HT1080 (cell line): Measurements from ENCODE around the gene TRPM8. TPM values are rescaled to one million over a fixed set of nuclear protein-coding genes. Genes with fewer than 3 reads are reported as not detected.
"Not testable (repeated sequence)": the region's sequence is repeated elsewhere in the genome, so short reads cannot be mapped to it uniquely, and the experiment has no call there.

Experiments
- DNase-seq: peaks from one replicate; pipeline ENCODE4 v3.0.0-alpha.2; 2015; ENCODE audit warnings: low read depth
- total RNA-seq: library from RNA; depleted of rRNA; stranded (reverse); fragments of >200 nt; shearing (Covaris generic); gene quantifications from 2 replicates; pipeline ENCODE4 v1.2.3, GENCODE V29; 2014

TRPM8 gene
- total RNA-seq, 1 experiment from 2014 or later: 1.3 TPM

DNA sequence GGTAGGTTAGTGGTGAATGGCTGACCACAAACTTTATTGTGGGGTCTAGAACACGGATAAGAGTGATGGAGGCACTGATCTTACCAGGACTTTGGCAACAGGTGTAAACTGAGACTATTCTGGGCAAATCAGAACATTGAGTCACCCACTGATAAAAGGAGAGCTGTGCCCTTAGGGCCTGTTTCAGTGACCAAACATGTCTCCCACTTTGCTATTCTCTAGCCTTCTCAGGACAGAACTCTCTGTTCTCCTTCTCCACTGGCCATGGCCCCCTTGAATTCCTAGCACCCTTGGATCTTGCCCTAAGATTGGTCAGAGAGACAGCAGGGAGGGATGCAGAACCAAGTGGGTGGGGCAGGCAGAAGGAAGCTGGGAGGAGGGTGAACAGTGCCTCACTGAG lies 18.3 kb downstream of the TRPM8 start:
- no peak for DNase-seq

DNA sequence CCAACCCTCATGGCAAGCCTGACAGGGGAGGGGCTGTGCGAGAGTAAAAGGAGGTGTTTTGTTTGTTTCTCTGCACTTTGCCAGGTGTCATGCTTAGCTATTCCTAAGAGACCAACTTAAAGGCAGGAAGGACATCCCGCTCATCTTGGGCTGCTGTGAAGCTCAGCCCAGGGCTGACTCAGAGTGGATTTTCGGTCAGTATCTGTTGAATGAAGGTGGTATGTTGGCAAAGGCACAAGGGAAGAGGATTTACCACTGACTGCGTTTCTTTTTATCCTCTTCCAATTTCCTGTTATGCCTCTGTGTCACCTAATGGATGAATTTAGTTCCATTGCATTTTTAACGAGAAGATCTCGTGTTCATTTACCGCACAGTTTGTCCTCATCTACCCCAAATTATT lies 18.9 kb downstream of the TRPM8 start:
- peak; percentile 63 for DNase-seq

DNA sequence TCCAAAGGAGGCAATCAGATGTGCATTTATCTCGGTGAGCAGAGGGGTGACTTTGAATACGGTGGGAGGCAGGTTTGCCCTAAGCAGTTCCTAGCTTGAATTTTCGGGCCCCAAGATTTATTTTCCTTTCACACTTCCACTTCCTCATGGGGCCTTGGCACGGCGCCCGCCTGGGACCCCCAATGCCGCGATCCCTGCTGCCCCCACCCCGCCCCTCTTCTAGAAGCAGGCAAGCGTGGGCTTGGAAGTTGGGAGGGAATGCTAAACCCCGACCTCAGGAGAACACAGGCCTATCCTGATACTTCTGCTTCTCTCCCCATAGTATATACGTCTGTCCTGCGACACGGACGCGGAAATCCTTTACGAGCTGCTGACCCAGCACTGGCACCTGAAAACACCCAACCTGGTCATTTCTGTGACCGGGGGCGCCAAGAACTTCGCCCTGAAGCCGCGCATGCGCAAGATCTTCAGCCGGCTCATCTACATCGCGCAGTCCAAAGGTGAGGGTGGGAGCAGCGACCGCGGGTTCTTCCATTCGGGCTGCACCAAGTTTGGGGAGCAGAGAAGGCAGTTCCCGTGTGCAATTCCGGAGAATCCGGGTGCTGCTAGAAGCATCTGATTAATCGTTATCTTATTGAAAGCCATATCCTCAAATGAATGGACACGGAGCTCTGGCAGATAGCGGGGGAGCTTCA lies 21.6 kb downstream of the TRPM8 start:
- no peak for DNase-seq

DNA sequence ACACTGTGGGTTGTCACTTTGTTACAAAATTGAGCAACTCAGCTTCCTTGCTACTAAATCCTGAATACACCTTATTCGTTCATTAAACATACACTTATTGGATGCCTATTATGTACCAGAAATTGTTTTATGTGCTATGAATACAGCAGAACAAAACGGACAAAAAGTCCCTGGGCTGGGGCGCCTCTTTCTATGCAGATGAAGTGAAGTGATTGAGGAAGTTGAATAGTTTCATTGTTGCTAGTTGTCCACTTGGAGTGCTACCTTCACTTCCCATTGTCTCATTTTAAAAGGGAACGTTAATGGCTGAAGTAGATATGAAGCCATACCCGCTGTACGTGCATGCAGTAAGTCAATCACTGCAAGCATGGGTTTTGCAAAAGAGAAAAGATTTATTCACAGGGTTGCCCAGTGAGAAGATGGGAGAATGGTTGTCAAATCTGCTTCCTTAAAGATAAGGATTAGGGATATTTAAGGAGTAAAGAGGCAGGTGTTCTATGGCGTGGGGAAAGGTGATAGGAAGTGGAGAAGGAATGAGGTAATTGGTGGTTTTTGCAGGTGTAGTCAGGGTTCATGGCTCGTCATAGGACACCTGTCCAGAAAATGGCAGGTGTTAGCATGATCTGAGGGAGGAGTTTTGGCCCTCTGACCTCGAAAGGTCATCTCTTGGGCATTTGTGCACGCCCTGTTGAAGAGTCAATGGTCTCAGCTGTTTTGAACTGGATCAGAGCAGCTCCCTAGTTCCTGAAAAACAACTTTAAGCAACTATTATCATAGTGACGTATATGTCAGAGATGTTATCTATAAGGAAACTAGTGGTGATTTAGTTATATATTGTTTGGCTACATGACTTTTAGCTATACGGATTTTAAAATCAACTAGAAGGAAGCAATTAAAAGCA lies 23.5 kb downstream of the TRPM8 start:
- DNase-seq: no peak

DNA sequence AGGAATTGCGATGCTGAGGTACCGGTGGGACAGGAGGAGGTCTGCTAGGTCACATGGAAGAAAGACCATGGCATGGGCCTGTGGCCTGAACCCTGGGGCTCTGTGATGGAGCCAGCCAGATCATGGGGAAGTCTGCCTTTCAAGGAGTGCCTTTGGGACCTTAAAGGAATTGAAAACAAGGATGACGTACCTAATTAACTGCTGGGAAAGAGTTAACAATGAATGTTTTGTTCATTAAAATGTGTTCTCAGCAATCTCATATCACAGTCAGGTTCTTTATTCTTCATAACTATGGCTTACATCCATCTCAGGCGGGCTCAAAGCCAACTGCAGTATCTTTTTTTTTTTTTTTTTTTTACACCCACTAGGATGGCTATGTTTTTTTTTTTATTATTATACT lies 25.6 kb downstream of the TRPM8 start:
- no peak for DNase-seq

DNA sequence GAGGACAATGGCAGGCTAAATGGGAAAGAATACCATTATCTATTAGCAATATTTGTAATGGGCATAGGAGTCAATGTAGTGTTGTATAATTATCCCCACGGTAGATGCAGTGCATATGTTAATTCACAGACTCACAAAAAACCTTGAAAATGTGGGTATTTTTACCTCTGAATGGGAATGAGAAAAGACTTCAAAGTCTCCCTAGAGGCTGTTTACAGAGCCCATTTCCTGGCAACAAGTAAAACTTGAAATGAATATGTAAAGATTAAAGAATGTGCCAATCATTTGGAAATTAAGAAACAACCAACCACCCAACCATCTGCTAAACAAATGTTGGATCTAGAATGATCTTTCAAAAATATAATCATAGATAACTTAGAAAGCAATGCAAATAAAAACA lies 27.1 kb downstream of the TRPM8 start:
- no peak for DNase-seq

DNA sequence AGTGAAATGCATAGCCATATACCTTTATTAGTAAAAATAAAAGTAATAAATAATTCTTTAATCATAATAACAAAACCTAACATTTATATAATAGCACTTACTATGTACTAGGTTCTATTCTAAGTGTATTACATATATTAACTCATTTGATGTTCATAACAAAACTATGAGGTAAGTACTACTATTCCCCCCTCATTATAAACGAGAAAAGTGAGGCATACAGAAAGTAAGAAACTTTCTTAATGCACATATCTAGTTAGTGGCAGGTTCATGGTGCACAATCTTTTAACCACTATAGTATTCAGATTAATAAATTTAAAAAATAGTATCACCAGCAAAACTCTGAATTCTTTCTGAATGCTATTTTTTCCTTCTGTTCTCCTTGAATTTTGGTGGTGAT lies 27.5 kb downstream of the TRPM8 start:
- DNase-seq: no peak

DNA sequence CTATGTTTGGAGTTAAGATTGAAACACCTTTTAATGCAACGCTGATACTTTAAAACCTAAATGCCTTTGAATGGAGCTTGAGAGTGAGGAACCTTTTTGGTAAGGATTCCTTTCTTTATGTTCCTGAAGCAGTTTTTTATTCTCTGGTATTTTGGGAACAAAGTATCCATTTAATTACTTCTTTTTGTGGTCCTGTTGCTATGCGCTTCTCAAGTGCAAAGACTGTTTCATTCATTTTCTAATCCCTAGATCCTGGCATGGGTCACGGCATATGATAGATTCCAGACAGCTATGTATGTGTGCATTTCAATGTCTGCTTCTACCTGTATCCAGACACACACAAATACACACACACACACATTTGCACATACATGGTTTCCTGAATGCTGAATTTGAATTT lies 28.0 kb downstream of the TRPM8 start:
- no peak for DNase-seq

DNA sequence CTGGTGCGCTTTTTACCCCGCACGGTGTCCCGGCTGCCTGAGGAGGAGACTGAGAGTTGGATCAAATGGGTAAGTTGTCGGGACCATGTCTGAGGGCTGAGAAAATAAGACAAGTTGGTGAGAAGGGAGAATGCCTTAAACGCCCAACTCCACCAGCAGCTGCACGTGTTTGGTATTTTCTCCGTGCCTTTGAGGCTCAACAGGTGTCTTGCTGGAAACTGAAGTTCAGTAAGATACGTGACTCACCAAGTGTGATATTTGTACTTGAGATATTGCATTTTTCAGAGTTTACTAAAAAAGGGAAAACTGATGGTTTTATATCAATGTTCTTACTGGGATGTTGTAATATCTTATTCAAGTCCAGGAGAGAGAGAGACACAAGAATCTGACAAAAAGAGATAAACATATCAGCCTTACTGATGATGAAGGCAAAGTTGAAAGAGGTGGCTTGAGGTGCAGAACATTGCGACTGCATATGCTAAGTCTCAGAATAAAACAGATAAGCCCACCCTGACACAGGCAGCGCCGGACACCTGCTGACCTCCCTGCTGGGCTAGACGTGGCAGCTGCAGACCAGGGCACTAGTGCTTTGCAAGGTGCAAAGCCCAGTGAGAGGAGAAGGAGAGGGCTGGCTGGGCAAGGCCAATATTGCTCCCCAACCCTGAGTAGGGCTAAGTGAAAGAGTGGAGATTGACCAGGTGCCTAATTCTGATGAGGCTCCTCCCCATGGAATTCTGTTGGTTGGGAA lies 33.1 kb downstream of the TRPM8 start:
- no peak for DNase-seq

DNA sequence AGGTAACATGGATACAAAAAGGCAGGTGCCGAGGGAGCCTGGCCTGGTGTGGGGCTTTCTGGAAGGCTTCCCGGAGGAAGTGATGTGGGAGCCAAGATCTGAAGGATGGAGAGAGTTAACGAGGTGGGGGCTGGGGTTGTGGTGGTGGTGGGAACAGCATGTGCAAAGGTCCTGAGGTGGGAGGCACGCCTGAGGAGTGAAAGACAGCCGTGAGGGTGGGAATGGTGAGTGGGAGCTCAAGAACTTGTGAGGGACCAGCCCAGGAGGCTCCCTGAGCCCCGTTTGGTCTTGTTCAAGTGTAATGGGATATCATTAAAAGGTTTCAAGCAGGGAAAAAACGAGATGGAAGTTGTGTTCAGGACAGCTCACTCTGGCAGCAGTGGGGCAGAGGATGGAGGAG lies 35.2 kb downstream of the TRPM8 start:
- no peak for DNase-seq

DNA sequence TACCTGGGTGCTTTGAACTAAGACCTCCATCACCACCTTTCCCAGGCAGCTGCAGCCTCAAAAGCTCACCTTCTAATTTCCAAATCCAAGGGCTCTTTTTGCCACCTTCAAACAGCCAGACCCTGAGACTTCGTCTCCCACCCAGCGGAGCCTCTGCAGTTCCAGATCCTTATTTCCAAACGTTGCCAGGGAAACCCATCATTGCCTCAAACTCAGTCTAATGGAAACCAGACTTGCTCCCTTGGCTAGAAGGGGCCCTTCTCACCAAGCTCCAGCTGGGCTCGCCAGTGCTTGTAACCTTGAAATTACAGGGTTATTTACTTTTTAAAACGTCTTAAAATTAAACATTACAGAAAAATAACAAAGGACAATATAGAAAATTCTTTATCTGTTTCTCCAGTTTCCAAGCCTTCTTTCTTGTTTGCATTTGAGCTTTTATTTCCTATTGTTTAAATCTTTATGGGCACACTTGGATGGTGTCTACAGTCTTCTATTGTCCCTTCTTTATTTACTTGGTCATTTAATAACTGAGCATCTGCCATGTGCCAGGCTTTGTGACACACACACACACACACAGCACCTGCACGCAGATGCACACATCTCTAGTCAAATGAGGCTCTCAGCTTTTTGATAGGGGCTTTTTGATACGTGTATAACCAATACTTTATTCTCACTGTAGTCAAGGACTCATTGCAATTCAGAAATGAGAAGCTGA lies 36.1 kb downstream of the TRPM8 start:
- DNase-seq: no peak

DNA sequence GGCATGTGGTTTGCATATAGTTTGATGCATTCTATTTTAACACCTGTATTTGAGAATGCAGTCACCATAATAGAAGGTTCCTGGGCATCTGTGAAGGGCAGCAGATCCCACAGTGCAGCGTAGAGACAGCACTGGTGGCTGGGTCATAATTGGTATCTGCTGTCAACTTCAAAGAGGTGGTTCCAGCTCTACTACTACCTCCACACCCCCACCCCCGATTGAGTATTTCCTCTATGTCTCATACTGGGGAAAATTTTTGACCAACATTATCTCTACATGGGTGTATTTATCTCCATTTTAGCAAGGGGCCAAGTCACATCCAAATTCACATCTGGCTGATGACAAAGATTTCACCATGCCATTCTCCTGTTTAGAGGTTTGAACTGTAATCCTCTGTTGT lies 43.0 kb downstream of the TRPM8 start:
- no peak for DNase-seq

DNA sequence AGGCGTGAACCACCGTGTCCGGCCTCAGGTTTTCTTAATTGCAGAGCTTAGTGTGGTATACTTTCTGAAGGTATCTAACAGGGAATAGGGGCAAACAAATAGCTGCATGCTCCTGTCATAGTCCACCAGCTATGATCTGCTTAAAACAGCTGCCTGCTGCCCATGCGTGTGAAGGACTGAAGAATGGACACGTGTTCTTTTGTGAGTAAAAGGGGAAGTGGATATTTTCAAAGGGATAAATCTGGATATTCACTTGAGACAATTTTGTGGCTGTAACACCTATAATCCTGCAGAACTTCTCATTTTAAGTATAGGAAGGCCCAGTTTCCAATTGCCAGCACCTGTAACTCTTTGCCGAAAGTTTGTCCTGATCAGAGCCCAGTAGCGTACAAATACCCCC lies 44.7 kb downstream of the TRPM8 start:
- no peak for DNase-seq

DNA sequence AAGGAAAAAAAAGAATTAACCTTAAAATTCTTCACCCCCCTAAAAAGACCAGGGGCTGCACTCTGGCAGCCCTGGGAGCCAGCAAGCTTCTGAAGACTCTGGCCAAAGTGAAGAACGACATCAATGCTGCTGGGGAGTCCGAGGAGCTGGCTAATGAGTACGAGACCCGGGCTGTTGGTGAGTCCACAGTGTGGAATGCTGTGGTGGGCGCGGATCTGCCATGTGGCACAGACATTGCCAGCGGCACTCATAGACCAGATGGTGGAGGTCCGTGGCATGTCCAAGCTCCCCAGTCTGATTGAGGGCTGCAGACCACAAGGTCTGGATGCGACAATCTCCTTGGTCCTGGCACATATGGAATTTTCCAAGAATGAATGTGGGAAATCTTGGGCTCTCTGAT lies 47.4 kb downstream of the TRPM8 start:
- DNase-seq: peak; percentile 57

DNA sequence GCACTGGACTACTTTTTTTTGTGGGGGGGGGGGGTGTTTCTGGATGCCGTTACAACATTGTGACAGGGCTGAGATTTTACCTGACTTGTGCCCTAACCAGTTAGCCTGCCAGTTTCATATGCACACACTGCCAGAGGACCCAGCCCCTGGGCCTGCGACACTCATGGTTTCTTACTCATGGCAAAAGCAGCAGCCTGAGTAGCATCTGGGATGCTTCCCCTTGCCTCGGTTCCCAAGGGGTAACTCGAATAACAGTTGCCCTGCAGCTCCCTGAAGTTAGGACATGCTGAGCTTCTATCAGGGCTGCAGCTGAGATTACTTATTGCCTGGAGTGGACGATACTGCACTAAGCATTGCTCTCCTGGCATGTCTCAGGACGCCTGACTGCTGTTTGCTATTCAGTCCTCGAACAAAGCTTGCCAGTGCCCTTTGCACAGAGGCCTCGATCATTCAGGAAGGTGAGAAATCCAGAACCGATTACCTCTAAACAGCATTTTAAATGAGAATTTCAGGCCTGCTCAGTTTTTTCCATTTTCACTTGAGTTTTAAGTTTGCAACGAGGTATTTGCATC lies 47.9 kb downstream of the TRPM8 start:
- no peak for DNase-seq

DNA sequence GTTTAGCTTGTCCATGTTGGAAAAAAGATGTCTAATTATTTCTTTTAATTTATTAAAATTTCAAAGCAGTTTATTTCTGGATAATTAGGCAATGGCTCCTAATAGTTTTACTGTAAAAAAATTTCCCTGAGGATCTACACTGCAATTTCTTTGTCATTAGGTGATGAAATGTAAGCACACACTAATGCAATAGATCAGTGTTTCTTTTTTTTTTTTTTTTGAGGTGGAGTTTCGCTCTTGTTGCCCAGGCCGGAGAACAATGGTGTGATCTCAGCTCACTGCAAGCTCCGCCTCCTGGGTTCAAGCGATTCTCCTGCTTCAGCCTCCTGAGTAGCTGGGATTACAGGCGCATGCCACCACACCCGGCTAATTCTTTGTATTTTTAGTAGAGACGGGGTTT lies 48.5 kb downstream of the TRPM8 start:
- not testable (repeated sequence) for DNase-seq

DNA sequence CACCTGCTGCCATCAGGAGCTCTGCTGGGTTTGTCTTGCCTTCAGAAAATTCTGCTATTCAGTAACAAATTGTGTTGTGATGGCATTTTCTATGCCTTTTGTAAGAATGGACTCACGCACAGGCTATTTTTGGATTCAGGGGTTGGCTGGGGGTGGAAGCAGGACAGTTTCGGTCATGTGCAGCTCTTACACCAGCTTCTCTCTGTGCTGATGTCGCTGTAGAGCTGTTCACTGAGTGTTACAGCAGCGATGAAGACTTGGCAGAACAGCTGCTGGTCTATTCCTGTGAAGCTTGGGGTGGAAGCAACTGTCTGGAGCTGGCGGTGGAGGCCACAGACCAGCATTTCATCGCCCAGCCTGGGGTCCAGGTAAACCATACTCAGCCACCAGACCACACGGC lies 49.2 kb downstream of the TRPM8 start:
- DNase-seq: no peak

DNA sequence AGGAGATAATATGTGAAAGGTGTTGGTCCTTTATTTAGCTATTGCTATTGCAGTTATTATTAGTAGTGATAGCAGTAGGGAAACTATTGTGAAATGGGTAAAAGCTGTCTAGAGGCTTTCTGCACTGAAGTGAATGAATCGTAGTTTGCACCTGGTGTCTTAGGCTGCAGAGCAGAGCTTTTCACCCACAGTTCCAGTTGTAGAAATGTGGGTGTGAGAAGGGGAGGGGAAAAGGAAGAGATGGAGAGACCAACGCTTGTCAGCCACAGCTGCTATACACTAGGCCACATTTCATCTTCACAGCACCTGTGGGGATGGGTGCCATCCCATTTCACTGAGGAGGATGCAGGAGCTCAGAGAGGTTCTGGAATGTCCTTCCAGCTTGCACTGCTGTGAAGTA lies 50.0 kb downstream of the TRPM8 start:
- DNase-seq: no peak

DNA sequence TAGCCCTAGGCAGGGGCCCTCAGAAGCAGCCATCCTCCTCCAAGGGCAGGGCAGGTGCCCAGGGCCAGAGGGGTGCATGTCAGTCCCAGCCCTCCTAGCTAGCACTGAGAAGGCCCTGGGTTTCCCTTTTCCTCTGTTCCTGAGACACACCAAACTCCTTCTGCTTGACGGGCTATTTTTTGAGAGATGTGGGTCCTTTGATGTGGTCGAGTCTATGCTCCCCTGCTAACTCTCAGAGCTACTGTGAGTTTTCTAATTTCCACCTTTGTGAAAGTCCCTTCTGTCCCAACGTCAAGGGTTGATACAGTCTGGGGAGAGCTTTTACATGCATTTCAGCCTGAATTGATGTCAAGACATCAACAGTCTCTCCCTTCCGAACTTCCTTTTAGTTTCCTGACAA lies 51.4 kb downstream of the TRPM8 start:
- DNase-seq: no peak

DNA sequence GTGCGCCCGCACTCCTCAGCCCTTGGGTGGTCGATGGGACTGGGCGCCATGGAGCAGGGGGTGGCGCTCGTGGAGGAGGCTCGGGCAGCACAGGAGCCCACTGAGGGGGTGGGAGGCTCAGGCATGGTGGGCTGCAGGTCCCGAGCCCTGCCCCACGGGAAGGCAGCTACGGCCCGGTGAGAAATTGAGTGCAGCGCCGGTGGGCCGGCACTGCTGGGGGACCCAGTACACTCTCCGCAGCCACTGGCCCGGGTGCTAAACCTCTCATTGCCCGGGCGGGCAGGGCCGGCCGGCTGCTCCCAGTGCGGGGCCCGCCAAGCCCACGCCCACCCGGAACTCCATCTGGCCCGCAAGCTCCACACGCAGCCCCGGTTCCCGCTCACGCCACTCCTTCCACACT lies 55.3 kb downstream of the TRPM8 start:
- DNase-seq: not testable (repeated sequence)

DNA sequence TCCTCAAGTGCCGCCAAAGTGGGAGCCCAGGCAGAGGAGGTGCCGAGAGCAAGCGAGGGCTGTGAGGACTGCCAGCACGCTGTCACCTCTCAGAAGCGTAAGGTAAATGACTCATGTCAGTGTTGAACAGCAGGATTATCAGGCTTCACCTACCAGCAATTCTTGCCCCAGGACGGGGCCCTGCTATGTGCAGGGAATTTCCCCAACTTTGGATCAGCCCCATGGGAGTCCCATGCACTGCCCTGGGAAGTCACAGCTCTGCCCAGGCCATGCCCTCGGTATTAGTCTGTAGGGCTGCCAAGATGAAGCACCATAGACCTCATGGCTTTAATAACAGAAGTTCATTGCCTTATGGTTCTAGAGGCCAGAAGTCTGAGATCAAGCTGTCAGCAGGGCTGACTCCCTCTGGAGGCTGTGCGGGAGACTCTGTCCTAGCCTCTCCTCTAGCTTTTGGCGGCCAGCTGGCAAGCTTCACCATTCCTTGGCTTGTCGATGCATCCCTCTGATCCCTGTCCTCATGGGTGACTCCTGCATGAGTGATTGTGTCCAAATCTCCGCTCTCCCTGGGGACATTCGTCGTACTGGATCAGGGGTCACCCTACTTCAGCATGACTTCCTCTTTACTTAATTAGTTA lies 55.9 kb downstream of the TRPM8 start:
- no peak for DNase-seq
